Measurements from ENCODE around the gene ARMC12.
"Not testable (repeated sequence)": the region's sequence is repeated elsewhere in the genome, so short reads cannot be mapped to it uniquely, and the experiment has no call there.

ARMC12 gene

DNA sequence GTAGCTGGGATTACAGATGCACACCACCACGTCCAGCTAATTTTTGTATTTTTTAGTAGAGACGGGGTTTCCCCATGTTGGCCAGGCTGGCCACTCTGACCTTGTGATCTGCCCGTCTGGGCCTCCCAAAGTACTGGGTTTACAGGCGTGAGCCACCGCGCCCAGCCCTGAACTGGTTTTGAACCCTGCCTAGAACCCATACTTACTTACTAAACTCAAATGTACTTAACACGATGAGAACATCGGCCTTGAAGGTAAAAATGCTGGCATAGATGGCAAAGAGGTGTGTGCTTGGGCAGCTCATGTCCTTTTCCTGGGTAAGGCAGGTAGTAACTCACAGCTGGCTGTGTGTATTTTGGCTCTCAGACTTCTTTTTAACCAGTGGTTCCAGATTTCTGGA is 3.2 kb upstream of the ARMC12 start:
- no peak overlapping the region for H3K4me3 ChIP-seq (ENCODE audit: low read depth, low read length)

DNA sequence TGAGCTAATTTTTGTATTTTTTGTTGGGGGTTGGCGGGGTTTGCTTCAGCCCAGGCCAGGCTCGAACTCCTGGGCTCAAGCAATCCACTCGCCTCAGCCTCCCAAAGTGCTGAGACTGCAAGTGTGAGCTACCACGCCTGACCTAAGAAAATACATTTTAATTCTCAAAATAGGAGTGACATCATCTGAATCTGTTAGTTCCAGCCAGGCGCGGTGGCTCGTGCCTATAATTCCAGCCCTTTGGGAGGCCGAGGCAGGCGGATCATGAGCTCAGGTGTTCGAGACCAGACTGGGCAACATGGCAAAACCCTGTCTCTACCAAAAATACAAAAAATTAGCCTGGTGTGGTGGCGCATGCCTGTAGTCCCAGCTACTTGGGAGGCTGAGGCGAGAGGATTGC is 2.5 kb upstream of the ARMC12 start:
- not testable (repeated sequence) for H3K4me3 ChIP-seq (ENCODE audit: low read depth, low read length)

DNA sequence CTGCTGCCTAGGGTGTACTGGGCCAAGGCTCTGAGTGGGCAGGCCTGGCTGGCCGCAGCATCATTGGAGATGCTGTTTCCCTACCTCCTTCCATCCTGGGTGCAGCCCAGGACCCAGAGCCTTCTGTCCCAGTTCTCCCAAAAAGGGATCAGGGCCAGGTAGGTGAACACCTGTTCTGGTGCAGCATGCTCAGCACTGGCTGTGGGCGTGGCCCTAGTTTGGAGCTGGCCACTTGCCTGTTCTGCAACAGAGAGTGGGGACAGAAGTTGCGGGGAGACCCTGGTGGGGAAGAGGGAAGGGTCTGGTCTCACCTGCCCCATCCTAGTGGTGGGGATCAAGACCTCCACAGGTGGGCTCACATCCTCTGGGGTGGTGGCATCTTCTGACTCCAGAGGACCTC is 1.4 kb upstream of the ARMC12 start:
- H3K4me3 ChIP-seq (ENCODE audit: low read depth, low read length): no peak overlapping the region

DNA sequence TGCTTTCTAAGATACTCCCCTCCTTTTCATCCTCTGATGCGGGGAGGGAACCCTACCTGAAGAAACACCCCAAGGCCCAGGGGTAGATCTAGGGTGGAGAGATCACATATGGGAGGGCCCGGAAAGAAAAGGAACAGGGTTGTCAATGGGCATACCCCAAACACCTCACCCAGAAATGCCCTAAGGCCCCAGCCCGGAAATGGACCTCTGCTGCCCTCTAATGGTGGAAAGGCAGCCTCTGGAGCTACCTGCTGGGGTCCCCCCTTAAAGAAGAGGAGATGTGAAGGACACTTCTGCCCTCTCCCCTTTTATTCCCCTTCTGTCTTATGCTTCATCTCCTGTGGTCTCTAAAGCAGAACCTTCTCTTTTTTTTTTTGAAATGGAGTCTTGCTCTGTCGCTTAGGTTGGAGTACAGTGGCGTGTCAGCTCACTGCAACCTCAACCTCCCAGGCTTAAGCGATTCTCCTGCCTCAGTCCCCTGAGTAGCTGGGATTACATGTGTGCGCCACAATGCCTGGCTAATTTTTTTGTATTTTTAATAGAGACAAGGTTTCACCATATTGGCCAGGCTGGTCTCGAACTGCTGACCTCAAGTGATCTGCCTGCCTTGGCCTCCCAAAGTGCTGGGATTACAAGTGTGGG is 458 bp upstream of the ARMC12 start:
- H3K4me3 ChIP-seq (ENCODE audit: low read depth, low read length): no peak overlapping the region

DNA sequence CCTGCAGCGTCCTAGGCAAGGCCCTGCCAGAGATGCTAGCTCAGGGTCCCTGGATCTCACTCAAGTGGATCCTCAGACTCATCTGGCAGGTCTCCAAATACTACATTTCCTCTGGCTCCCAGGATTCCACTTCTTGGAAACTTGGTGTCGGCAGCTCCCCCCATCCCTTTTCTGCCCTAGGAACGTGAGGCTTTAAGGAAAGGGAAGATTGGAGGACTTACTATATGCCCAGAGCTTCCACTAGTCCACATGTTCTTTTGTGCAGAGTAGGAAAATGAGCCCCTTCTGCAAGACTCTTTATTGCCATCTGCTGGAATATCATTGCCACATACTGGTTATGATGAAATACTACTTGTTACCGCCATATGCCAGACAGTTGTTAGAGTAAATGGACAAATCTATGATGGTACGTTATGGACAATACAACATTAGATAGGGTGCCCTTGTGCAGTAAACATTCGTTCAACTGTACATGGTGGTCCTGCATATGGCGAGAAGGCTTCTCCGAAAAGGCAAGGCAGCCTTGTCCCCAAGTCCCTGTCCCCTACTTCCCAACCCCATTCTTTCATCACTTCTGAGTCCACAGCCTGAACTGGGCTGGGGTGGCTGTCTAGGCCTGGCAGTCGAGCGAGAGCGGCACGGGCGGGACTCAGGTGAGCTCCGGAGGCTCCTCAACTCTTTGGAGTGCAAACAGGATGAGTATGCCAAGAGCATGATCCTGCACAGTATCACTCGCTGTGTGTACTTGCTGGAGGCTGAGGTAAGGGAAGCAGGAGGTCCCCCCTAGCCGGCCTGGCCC is 780 bp downstream of the ARMC12 start:
- H3K4me3 ChIP-seq (ENCODE audit: low read depth, low read length): no peak overlapping the region

DNA sequence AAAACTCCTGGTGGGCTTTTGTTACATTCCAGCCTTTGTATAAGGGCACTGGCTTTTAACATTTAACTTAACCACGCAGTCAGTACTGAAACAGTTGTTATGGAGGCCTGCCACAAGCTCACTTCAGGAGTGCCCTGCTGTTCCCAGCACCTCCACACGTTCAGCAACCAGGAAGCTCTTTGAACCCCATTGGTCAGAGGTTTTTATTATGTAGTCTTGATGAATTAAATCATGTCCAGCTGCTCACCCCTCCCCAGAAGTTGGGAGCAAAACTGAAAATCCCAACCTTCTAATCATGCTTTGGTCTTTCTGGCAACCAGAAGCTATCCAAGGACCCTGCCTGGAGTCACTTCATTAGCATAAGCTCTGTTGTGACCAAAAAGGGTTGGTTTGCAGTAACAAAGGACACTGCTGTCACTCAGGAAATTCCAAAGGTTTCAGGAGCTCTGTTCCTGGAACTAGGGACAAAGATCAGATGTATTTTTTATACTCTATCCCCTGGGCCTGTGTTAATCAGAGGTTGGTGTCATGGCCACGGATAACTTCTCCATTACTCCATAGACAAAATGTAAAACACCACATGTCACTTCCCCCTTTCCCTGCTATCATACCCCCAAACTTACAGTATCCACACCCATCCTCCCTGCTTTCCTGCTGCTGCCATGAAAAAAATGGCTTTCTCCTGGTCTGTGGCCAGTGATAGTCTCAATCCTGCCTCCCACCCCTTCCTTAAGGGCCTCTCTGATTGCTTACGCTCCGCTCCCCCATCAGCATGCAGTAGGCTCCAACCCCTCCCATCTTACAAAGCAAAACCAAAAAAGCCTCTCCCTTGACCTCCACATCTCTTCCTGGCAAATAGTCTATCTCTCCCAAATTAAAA is 3.1 kb downstream of the ARMC12 start:
- no peak overlapping the region for H3K4me3 ChIP-seq (ENCODE audit: low read depth, low read length)

DNA sequence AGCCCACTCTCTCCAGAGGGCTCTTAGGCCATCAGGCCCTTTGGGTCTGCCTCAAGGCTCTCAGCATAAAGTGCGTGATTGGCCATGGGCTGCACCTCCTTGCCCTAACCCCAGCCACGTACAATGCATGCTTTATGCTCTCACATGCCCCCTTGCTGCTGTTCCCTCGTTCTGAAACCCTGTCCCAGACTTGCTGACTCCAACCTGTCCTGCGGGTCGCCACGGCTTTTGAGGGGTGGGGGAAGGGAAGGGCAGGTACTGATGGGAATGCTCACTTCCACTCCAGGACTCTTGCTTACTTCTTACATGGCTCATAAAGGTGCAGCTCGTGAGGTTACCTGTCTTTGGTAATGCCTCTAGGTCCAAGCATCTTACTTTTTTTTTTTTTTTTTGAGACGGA is 6.0 kb downstream of the ARMC12 start:
- H3K4me3 ChIP-seq (ENCODE audit: low read depth, low read length): no peak overlapping the region

DNA sequence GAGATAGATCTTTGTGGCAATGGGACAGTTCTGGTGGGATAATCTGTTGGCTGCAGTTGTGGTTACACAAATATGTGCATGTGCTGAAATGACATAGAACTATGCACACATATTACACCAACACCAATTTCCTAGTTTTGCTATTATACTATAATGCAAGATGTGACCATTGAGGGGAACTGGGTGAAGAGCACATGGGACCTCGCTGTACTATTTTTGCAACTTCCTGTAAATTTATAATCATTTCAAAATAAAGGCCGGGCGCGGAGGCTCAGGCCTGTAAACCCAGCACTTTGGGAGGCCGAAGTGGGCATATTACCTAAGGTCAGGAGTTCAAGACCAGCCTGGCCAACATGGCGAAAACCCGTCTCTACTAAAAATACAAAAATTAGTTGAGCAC is 8.7 kb downstream of the ARMC12 start:
- no peak overlapping the region for H3K4me3 ChIP-seq (ENCODE audit: low read depth, low read length)

DNA sequence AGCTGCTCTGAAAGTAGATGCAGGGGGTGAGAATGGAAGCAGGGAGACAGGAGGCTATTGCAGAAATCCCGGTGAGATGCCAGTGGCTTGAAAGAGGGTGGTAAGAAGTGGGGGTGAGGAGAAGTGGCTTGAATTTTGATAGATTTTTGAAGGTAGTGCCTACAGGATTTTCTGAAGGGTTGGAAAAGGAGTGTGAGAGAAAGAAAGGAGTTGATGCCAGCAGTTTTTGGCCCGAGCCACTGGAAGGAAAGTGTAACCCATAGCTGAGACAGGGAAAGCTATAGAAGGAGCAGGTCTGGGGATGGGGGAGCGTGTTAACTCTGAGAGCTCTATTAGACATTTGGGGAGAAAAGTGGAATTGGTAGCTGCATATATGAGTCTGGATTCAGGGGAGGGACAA is 9.7 kb downstream of the ARMC12 start:
- no peak overlapping the region for H3K4me3 ChIP-seq (ENCODE audit: low read depth, low read length)

DNA sequence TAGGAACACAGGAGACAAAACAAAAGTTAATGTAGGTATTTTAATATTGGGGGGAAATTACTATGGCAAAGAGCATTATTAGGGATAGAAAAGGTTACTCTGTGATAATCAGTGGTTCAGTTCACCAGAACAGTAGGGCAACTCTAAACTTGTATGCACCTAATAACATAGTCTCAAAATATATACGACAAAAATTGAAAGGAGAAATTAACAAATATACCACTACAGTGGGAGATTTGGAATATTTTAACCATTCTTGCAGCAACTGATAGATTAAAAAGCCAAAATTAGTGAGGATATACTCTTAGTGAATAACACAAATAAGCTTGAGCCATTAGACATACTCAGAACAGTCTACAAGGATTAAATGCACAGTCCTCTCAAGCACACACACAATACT is 11.0 kb downstream of the ARMC12 start:
- H3K4me3 ChIP-seq (ENCODE audit: low read depth, low read length): no peak overlapping the region

DNA sequence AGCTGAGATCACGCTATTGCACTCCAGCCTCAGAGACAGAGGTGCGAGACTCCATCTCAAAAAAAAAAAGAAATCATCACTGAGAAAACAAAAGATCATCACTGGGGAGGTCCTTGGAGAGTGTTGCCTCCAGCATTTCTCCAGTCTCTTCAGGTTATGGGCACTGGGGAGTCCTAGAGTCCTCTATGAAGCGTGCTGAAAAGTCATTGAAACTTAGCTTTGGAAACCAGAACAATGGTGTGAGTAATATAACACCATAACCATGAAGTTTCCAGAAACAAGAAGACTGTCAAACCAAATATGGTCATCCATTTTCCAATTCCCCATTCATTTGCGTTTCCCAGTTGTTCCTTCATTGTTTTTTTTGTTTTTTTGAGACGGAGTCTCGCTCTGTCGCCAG is 13.7 kb downstream of the ARMC12 start:
- H3K4me3 ChIP-seq (ENCODE audit: low read depth, low read length): no peak overlapping the region

DNA sequence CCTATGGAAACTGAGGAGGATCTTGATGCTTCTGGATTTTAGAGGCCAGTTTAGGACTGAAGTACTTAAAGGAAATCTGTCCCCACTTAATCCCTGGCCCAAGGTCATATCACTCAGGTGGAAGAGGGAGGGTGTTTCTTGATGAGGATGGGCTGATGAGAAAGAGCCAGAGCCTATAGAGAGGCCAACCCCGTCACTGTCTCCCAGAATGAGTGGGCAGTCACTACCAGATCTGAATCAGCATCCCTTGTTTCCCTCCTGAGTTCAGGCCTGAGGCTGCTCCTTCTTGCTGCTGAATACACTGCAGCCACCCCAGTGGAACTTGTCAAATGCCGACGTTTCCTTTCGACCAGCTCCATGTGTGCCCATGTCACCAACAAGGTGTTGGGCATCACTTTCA is 14.8 kb downstream of the ARMC12 start:
- no peak overlapping the region for H3K4me3 ChIP-seq (ENCODE audit: low read depth, low read length)

DNA sequence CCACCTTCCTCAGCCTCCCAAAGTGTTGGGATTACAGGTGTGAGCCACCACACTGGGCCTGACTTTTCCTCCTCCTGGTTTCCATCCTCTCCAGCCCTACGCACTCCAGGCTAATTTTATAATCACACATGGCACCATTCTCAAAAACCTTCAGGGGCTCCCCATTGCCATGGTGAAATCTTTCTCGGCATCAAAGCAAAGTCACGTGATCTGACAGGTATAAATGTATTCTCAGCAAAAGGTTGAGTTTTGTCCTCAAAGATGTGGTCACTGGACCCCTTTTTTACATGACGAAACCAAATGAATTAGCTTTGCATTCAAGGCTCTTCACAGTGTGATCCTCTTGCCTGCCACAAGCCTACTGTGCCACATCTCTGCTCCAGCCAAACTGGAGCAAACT is 15.5 kb downstream of the ARMC12 start:
- H3K4me3 ChIP-seq (ENCODE audit: low read depth, low read length): no peak overlapping the region

DNA sequence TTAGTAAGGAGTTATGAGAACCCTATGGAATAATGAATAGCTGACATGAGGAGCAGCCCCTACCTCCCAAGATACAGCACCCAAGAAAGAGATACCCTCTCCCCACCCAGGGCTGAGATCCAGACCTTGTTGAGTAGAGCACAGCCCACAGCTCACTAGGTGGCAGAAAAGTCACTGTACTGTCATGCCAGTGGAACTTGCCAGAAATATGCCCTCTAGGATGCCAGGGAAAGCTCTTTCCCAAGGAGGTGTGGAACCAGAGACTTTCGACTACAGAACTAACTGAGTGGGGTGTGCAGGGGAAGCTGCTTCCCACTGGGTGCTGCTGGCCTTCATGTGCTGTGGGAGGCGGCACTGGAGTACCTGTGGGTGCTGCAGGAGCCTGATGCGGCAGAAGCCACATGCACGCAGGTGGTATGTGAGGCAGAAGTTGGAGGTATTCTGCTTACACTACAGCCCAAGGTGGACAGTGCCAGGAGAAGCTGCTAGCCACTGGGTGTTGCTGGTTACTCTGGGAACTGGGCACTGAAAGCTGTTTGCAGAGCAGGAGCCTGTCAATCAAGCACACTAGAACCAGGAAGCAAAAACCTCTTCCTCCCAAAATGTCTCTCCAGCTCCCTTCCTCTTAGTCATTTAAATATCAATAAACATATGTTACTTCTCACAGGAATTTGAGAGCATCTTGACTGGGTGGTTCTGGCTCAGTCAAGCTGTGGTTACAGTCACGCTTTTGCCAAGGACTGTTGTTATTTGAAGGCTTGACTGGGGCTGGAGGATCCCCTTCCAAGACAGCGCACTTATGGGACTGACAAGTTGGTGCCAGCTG is 17.8 kb downstream of the ARMC12 start:
- H3K4me3 ChIP-seq (ENCODE audit: low read depth, low read length): no peak overlapping the region

DNA sequence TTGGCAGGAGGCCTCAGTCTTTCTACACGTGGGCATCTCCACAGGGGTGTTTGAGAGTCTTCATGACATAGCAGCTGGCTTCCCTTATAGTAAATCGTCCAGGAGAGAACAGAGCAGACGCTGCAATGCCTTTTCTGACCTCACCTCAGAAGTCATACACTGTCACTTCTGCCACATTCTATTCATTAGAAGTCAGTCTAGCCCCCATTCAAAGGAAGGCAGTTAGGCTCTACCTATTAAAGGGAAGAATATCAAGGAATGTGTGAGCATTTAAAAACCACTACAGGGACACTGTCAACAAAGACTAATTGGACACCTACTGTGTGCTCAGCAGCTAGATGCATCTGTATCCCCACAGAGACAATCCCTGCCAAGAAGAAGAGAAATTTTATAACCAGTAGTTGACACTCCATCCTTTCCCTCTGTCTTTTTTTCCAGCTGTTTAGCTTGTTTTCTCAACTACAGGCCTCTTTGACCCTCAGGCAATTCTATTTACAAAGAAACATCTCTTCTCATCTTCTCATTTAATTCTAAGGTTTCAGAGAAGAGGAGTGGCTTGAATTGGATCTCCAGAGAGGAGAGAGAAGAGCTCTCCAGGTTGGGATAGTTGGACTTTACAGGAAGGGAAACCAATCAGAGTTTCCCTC is 18.6 kb downstream of the ARMC12 start:
- H3K4me3 ChIP-seq (ENCODE audit: low read depth, low read length): no peak overlapping the region

DNA sequence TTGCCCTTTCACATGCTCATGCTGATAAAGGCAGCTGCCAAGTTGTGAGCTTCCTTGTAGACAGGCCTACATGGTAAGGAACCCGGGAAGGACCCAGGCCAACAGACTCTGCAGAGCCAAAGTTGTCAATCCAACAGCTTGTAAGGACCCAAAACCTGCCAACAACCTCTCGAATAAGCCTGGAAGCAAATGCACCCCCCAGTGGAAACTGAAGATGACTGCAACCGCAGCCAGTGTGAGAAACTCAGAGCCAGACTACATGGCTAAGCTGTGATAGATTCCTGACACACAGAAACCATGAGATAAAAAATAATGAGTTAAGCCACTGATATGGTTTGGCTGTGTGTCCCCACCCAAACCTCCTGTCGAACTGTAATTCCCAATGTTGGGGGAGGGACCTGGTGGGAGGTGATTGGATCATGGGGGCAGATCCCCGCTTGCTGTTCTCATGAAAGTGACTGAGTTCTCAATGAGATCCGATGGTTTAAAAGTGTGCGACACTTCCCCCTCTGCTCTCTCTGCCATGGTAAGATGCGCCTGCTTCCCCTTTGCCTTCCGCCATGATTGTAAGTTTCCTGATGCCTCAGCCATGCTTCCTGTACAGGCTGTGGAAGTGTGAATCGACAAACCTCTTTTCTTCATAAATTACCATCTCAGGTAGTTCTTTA is 20.8 kb downstream of the ARMC12 start:
- no peak overlapping the region for H3K4me3 ChIP-seq (ENCODE audit: low read depth, low read length)

DNA sequence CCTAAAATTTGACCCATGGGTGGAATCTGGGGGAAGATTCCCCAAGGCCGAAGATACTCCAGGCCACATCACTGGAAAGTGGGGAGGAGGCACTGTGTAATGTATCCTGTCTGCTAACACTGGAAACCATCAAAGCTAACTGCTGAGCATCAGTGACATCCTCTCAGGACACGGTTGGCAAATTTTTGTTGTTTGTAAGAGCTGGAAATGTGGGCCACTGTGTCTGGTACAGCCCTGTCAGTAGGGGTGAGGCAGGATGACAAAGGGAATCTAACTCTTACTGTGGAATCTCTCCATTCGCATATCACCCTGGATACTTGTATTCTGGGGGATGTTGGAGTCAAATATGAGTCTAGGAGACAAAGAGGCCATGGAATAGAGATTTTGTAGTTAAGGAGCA is 22.6 kb downstream of the ARMC12 start:
- no peak overlapping the region for H3K4me3 ChIP-seq (ENCODE audit: low read depth, low read length)

DNA sequence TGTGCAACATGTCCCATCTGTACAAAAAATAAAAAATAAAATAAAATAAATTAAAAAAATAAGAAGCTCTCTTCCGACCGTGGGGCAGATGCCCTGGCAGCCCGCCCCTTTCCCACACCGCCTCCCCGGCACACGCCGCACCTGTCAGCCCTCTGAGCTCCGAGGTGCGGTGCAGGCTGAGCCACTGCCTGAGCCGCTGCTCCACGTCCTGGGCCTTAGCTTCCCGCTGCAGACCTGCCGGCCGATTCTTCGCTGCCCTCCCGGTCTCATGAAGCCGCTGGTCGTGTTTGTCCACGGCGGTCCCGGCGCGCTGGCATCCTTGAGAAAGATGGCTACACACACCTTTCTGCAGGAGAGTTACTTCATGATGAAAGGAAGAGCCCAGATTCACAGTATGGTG is 28.9 kb downstream of the ARMC12 start:
- no peak overlapping the region for H3K4me3 ChIP-seq (ENCODE audit: low read depth, low read length)

DNA sequence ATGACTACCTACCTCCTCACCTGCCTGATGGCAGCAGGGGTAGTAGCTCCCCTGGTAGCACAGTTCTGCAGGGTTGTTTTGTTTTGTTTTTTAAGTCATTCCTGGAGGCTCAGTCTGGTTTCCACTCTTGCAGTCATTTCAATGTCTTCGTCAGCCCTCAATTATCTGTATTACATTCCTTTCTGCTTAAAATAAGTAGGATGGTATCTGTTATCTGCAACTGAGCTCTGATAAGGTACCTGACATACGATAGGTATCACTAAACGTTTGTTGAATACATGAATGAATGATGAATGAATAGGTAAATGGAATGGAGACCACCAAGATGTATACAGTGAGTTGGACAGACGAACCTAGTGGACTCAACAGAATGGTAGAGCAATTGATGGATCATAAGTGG is 32.4 kb downstream of the ARMC12 start:
- H3K4me3 ChIP-seq (ENCODE audit: low read depth, low read length): no peak overlapping the region

DNA sequence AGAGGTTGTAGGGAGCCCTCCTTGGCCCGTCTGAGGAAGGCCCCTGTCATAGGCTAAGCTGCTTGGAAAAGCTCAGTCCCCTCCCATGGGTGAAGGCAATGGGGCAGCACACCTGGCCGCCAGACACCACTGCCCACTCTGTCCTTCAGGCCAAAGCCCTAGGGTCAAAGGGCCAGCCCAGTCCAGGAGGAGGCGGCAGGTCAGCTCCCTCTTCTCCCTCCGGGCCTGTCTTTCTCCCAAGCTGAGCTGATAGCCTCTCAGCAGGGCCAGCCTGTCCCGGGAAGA is 34.5 kb downstream of the ARMC12 start:
- H3K4me3 ChIP-seq (ENCODE audit: low read depth, low read length): no peak overlapping the region

All from iPS-11a (cell line).